Amniotic epithelial cell (primary cell): ENCODE measurements around the gene ATCAY.
"Not testable (repeated sequence)": the region's sequence is repeated elsewhere in the genome, so short reads cannot be mapped to it uniquely, and the experiment has no call there.

Experiments used
- DNase-seq: peaks from one replicate; pipeline ENCODE4 v3.0.0-alpha.2; 2010; ENCODE audit warnings: low read depth

The ATCAY gene

DNA sequence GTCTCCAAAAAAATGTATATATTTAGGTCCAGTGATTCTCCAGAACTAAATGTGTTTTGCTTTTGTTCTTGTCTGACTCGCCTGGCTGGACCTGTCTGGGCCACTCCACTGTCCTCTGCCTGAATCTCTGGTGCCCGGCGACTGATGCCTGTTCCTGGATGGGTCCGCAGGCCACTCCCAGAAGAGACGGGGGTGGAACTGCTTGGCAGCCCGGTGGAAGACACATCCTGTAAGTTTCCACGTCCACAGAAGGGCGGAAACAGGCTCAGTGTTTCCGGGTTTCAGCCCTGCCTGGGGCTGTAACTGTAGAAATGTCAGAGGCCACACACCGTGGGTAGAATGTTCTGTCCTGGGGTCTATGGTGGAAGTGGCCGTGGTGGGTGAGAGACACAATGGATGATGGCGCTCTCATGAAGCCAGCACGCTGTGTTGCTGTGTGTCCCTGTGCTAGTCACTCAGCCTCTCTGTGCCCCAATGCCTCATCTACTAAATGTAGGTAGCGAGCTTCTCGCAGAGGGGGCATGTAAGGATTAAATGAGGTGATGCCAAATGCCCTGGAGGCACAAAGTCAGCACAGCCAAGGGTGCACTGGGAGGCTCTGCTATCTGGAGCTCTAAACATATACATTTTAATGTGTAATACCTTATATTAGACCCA is 22.0 kb downstream of the ATCAY start:
- DNase-seq = no peak

DNA sequence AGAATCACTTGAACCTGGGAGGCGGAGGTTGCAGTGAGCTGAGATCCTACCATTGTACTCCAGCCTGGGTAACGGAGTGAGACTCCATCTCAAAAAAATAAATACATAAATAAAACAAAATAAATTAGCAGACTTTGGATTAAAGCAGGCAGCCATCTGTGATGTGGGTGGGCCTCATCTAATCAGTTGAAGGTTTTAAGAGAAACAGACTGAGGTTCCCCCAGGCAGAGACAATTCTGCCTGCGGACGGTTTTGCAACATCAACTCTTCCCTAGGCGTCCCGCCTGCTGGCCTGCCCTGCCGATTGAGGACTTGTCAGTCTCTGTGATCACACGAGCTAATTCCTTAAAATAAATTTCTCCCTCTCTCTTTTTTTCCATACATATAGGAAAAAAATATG is 23.7 kb downstream of the ATCAY start:
- DNase-seq = no peak

DNA sequence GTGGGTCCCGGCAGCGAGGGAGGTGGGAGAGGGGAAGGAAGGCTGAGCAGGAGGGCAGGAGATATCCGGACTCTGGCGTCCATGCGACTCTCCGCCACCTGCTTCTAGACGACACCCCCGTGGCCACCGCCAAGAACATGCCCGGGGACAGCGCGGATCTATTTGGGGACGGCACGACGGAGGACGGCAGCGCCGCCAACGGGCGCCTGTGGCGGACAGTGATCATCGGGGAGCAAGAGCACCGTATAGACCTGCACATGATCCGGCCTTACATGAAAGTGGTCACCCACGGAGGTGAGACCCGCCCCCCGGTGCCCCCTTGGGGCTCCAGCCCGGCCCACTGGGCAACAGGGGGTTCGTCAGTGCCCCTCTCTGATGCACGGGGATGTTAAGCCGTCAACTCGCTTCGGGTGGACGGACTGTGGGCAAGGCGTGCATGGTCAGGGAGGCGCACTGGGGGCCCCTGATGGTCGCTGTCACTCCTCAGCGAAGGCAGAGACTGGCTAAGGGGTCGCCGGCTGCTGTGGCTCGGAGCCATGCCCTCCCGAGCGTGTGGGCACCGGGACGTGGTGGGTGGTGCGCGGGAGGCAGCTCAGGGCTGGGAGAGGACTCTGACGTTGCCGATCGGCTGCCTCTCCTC is 27.3 kb downstream of the ATCAY start:
- no peak for DNase-seq

DNA sequence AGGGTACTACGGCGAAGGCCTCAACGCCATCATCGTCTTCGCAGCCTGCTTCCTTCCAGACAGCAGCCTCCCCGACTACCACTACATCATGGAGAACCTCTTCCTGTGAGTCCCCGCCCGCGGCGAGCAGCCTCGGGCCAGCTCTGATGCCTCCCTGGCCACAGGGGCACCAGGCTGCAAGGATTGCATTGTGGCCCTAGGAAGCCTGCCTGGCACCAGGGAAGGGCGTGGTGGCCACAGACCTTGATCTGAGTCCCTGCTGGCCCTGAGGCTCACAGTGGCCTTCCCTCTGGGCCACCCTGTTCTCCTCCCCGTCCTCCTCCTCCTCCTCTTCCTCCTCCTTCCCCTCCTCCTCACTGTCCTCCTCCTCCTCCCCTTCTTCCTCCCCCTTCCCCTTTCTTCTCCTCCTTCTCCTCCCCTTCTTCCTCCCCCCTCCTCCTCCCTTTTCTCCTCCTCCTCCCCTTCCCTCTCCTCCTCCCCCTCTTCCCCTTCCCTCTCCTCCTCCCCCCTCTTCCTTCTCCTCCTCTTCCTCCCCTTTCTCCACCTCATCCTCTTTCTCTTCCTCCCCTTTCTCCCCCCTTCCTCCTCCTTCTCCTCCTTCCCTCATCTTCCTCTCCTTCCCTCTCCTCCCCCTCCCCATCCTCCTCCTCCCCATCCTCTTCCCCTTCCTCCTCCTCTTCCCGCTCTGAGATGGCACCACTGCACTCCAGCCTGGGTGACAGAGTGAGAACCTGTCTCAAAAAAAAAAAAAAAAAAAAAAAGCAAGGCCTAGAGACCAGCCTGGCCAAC is 28.0 kb downstream of the ATCAY start:
- DNase-seq = no peak

DNA sequence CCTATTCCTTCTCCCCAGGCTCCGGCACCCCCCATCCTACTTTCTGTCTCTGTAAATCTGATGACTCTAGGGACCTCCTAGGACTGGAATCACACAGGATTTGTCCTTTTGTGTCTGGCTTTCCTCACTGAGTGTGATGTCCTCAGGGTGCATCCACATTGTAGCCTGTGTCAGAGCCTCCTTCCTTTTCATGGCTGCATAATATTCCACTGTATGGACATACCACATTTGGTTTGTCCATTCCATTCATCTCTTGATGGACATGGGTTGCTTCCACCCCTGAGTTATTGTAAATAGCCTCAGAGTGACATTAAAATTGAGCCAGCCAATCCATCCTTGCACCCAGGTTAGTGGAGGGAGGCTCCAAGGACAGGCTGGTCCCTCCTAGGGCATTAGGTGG is 29.6 kb downstream of the ATCAY start:
- no peak for DNase-seq

DNA sequence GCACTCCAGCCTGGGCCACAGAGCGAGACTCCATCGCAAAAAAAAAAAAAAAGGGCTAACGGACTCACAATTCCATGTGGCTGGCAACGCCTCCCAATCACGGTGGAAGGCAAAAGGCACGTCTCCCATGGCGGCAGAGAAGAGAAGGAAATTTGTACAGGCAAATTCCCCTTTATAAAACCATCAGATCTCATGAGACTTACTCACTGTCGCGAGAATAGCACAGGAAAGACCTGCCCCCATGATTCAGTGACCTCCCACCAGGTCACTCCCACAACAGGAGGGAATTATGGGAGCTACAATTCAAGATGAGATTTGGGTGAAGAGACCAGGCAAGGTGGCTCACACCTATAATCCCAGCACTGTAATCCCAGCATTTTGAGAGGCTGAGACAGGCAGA is 33.7 kb downstream of the ATCAY start:
- DNase-seq = no peak

DNA sequence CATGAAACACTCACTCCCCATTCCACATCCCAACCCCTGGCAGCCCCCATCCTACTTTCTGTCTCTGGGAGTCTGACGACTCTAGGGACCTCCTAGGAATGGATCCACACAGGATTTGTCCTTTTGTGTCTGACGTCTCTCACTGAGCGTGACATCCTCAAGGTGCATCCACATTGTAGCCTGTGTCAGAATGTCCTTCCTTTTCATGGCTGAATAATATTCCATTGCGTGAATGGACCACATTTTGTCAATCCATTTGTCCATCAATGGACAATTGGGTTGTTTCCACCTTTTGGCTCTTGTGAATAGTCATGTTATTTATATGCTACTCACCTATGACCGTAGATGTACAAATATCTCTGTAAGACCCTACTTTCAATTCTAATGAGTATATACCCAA is 35.5 kb downstream of the ATCAY start:
- no peak for DNase-seq

DNA sequence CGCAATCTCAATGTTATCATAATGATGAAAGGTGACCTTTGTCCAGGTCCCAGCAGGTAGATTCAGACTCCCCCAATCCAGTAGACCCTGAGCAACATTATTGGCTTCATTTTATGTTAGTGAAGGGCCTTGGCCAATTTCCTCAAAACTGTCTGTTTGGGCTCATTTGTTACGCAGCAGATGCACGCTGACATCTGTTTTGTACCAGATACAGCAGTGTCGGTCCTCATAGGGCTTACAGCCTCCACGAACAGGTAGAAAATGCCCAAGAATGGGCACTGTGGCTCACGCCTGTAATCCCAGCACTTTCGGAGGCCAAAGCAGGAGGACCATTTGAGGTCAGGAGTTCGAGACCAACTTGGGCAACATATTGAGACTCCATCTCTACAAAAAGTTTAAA is 39.3 kb downstream of the ATCAY start:
- DNase-seq = no peak

DNA sequence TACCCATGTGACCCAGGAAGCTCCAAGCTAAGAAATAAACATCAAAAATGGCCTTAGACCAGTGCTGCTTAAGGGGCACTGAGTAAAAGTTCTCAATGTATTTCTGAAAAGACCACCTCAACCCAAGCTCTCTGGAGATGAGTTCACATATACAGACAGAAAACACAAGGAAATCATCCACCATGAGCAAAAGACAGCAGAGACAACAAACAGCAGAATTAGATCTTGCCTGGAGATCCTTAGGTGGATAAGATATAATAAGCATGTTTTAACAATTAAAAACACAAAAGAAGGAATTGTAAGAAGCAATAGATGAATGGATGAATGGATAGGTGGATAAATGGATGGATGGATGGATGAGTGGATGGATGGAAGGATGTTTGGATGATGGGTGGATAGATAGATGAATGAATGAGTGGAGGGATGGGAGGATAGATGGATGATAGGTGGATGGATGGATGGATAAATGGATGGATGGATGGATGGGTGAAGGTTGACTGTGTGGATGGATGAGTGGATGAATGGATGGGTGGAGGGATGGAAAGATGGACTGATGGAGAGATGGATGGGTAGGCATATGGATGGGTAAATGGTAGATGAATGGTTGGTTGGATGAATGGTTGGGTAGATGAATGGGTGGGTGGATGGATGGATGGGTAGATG is 42.7 kb downstream of the ATCAY start:
- no peak for DNase-seq

DNA sequence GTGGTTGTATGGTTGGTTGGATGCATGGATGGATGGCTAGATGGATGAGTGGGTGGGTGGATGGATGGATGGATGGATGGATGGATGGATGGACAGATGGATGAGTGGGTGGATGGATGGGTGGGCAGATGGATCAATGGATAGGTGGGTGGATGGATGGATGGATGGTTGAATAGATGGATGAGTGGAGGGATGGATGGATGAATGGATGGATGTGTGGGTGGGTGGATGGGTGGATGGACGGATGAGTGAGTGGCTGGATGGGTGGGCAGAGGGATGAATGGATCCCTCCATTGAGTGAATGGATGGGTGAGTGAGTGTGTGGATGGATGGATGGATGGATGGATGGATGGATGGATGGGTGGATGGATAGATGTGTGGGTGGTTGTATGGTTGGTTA is 43.4 kb downstream of the ATCAY start:
- DNase-seq = no peak

DNA sequence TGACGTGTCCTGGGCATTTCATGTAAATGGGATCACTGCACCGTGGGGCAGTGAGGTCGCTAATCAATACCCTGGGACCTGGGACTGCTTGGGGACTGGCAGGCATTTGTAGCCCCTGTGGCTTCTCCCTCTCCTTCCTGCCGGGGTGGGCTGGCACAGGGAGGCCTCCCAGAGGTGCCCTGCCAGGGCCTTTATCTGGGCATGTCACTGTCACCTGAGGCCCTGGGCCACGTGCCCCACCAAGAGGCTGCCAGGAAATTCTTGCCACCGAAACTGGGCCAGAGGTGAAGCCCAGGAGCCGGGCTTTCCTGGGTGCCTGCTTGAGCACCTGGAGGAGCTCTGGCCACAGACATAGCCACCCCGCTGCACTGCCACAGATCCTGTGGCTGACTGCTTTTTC is 50.6 kb downstream of the ATCAY start:
- no peak for DNase-seq

DNA sequence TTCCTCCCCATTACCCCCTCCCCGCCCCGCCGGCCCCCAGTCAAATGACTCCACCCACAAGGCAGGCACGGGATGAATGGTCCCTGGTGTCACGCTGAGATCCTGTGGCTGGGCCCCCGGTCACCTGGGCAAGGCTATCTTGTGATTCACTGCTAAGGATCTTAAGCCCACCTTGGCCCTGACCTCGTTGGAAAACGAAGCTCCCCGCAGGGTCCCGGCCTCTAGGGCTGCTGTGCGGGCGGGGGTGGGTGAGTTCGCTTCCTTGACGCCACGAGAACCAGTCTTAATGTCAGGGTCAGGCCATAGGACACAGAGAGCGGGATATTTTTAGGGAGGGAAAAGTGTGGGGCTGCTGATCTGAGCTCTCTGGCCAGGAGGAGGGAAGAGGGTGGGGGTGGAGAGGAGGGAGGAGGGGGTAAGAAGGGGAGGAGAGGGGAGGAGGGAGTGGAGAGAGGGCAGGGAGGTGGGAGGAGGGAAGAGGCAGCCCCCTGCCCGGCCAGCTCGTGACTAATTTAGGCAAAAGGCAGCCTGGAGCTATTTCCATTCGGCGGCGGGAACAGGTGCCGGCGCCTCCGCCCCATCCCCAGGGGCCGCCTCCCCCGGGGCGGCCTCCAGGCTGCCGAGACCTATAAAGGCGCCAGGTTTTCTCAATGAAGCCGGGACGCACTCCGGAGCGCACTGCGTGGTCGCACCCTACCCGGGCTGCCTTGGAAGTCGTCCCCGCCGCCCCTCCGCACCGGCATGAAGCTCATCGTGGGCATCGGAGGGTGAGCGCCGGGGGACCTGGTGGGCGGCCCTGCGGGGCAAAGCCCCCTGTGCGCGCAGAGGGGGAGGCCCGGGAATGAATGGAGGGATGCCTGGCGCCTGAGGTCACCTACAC is 52.7 kb downstream of the ATCAY start, which contains the start of gene NMRK2:
Gene NMRK2, plus strand, starts transcription at position 139 of the 880 bp plus-strand sequence. Its CDS starts 603 bp downstream, at position 742.
- no peak for DNase-seq

DNA sequence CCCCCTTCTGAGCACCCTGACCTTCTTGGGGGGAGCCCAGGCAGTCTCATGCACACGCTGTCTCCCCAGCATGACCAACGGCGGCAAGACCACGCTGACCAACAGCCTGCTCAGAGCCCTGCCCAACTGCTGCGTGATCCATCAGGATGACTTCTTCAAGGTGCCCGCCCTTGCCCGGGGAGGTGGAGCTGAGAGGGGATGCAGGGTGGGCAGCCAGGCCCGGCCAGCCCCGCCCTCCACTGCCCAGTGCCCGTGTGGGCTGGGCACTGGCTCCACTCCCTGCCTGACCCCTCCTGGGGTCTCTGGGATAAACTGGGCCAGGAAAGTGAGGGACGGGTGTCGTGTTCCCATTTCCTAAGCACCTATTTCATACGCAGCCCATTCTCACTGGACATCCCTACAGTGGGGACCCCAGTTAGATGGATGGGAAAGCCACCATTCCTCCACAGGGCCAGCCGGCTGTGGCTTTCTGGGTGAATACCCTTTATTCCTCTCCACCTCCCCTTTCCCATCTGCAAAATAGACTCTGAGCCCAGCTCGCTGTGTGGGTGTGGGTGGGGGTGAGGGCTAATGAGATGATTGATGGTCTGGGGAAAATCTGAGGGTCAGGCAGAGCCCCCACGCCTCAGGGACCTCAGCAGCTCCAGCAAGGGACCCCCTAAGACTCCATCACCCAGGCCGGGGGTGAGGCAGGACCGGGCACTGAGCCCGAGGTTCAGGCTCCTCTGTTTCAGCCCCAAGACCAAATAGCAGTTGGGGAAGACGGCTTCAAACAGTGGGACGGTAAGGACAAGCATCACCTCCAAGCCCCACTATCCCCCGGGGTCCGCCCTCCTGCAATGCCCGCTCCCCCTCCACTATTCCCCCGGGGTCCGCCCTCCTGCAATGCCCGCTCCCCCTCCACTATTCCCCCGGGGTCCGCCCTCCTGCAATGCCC is 56.3 kb downstream of the ATCAY start:
- no peak for DNase-seq

DNA sequence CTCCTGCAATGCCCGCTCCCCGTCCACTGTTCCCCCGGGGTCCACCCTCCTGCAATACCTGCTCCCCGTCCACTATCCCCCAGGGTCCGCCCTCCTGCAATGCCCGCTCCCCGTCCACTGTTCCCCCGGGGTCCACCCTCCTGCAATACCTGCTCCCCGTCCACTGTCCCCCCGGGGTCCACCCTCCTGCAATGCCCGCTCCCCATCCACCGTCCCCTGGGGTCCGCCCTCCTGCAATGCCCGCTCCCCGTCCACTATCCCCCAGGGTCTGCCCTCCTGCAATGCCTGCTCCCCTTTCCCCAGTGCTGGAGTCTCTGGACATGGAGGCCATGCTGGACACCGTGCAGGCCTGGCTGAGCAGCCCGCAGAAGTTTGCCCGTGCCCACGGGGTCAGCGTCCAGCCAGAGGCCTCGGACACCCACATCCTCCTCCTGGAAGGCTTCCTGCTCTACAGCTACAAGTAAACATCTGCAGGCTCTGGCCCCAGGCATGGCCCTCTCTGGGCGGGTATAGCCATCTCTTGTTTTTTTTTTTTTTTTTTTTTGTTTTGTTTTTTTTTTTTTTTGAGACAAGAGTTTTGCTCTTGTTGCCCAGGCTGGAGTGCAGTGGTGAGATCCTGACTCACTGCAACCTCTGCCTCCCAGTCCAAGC is 57.9 kb downstream of the ATCAY start:
- not testable (repeated sequence) for DNase-seq

DNA sequence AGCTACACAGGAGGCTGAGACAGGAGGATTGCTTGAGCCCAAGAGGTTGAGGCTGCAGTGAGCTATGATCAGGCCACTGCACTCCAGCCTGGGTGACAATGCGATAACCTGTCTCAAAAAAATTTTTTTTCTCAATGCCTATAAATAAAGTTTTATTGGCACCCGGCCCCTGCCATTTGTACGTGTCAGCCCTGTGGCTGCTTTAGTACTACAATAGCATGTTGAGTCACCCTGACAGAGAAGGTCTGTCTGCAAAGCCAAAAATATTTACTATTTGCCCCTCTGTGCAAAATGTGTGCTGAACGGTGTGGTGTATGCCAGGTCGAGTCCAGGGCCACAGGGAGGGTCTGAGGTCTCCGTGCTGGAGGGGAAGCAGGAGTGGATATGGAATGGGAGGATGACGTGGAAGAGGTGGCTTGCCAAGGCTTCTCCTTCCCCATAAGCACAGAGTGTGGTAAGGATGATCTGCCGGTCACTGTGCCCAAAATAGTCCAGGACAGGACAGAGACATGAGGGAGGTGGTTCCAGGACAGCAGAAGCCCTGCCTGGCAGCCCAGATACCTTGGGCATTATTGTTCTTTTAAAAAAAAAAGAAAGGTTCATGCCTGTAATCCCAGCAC is 62.4 kb downstream of the ATCAY start:
- DNase-seq = no peak

DNA sequence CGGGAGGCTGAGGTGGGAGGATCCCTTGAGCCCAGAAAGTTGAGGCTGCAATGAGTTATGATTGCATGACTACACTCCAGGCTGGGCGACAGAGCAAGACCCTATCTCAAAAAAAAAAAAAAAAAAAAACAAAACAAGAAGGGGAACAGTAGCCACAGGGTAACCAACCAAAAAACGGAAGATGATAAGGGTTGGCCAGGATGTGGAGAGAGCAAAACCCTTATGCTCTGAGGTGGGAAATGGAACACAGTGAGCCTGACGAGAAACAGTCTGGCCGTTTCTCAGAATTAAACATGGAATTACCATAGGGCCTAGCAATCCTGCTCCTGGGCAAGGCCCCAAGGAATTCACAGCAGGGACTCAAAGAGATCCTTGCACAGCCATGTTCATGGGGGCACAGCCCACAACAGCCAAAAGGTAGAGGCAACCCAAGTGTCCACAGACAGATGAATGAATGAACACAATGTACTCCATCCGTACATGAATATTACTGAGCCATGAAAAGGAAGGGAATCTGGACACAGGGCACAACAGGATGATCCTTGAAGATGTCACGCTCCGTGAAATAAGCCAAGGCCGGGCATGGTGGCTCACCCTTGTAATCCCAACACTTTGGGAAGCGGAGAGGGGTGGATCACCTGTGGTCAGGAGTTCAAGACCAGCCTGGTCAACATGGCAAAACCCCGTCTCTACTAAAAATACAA is 63.7 kb downstream of the ATCAY start:
- DNase-seq = no peak

DNA sequence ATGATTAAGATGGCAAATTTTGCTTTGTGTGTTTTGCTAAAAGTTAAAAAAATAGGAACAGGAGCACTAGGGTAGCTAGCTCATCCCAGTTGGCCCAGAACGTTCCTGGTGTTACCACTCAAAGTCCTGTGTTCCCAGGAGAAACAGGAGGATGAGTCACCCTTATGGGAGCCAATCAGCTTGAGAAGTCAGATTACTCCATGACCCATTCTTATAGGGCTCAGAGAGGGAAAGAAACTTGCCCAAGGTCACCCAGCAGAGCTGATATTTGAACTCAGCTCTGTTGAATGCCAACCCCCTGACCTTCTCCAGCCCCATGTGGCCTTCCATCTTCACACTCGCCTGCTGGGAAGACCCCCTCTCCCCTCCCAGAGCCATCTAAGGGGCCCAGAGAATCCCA is 65.4 kb downstream of the ATCAY start:
- peak; percentile 55 for DNase-seq

DNA sequence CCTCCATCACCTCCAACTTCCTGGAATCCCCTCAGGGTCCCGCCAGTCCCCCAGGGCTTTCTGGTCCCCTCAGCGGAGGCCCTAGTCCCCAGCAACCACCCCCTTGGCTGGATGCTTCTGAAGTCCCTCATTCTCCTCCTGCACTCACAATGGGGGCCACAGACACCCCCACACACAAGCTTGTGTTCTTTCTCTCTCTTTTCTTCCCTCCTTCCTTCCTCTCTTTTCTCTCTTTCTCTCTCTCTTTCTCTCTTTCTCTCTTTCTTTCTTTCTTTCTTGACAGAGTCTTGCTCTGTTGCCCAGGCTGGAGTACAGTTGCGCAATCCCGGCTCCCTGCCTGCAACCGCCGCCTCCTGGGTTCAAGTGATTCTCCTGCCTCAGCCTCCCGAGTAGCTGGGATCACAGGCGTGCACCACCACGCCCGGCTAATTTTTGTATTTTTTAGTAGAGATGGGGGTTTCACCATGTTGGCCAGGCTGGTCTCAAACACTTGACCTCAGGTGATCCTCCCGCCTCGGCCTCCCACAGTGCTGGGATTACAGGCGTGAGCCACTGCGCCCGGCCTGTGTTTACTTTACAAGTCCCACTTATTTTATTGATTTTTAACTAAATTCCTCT is 66.9 kb downstream of the ATCAY start:
- not testable (repeated sequence) for DNase-seq
